Superior temporal gyrus (tissue), 1 donor: ENCODE data around the gene TRAPPC3L.

Experiments used
- DNase-seq: peaks from one replicate; pipeline ENCODE4 v3.0.0-alpha.2; 2016; ENCODE audit errors: extremely low spot score

TRAPPC3L gene

GRCh38 chr6:116465246-116465645 is 80.2 kb downstream of the TRAPPC3L start:
- no peak for DNase-seq

- DNase-seq: no peak
Measured at GRCh38 chr6:116463301-116463700, 82.2 kb downstream of the TRAPPC3L start.

- no peak for DNase-seq
Measured at GRCh38 chr6:116461932-116462885, 83.3 kb downstream of the TRAPPC3L start.

- no peak for DNase-seq
Measured at GRCh38 chr6:116461331-116461931, 84.1 kb downstream of the TRAPPC3L start, which contains the start of gene CALHM6. Gene CALHM6 (plus strand): TSS chr6:116461375. CDS start chr6:116461930, 555 bp downstream.

GRCh38 chr6:116459927-116460326 is 85.6 kb downstream of the TRAPPC3L start:
- no peak for DNase-seq

- no peak for DNase-seq
Measured at GRCh38 chr6:116458264-116458663, 87.2 kb downstream of the TRAPPC3L start.

GRCh38 chr6:116456927-116457326 is 88.6 kb downstream of the TRAPPC3L start:
- no peak for DNase-seq

- DNase-seq: no peak
Measured at GRCh38 chr6:116456106-116456505, 89.4 kb downstream of the TRAPPC3L start.

- DNase-seq: no peak
Measured at GRCh38 chr6:116452531-116452930, 93.0 kb downstream of the TRAPPC3L start.

GRCh38 chr6:116451916-116452315 is 93.6 kb downstream of the TRAPPC3L start:
- DNase-seq: no peak

- no peak for DNase-seq
Measured at GRCh38 chr6:116450769-116451740, 94.4 kb downstream of the TRAPPC3L start.

GRCh38 chr6:116450185-116450710 is 95.2 kb downstream of the TRAPPC3L start:
- DNase-seq: no peak

- DNase-seq: no peak
Measured at GRCh38 chr6:116449565-116449964, 95.9 kb downstream of the TRAPPC3L start.

- DNase-seq: no peak
Measured at GRCh38 chr6:116447496-116448011, 97.9 kb downstream of the TRAPPC3L start.

GRCh38 chr6:116447052-116447451 is 98.4 kb downstream of the TRAPPC3L start:
- no peak for DNase-seq

- no peak for DNase-seq
Measured at GRCh38 chr6:116446399-116446798, 99.1 kb downstream of the TRAPPC3L start.

GRCh38 chr6:116445102-116445501 is 100.4 kb downstream of the TRAPPC3L start:
- no peak for DNase-seq
